Upper lobe of left lung (tissue), 6 donors: ENCODE results near the gene CSRP1. TPM values are rescaled to one million over a fixed set of nuclear protein-coding genes. Genes with fewer than 3 reads are reported as not detected.

Experiments used
- ATAC-seq, 2 donors: fragments of 200-7000 bp; cut with Tn5 transposase; one replicate each; pipeline ENCODE4 v1.9.1; 2022; ENCODE audit warnings: mild to moderate bottlenecking in 2 of 2, moderate library complexity in 2 of 2; ENCODE audit not compliant: low FRiP score in 2 of 2
- DNase-seq, 2 donors: peaks; one replicate each; pipeline ENCODE4 v3.0.0-alpha.2; 2019 to 2020
- H3K27ac ChIP-seq, 4 donors: fragments of 200-600 bp; sonication (generic); one replicate each; pipeline ENCODE4 v1.5.1; 2016 to 2019
- H3K27me3 ChIP-seq, 4 donors: fragments of 200-600 bp; sonication (generic); one replicate each; pipeline ENCODE4 v1.5.1; 2017 to 2019
- H3K36me3 ChIP-seq, 4 donors: fragments of 200-600 bp; sonication (generic); one replicate each; pipeline ENCODE4 v1.5.1; 2016 to 2019
- H3K4me1 ChIP-seq, 4 donors: fragments of 200-600 bp; sonication (generic); one replicate each; pipeline ENCODE4 v1.5.1; 2018 to 2019
- H3K4me3 ChIP-seq, 4 donors: fragments of 200-600 bp; sonication (generic); one replicate each; pipeline ENCODE4 v1.5.1; 2017 to 2019; ENCODE audit warnings: mild to moderate bottlenecking in 2 of 4, moderate library complexity in 1 of 4
- H3K9me3 ChIP-seq, 4 donors: fragments of 200-600 bp; sonication (generic); one replicate each; pipeline ENCODE4 v1.5.1; 2018 to 2019
- CTCF ChIP-seq, 6 experiments: fragments of 450-650 bp in 4 of 6; fragments of 200-600 bp in 2 of 6; sonication (generic) in 2 of 6; IDR thresholded peaks; one replicate each; pipeline ENCODE4 v1.5.1; 2016 to 2019; ENCODE audit warnings: antibody characterized with exemption in 6 of 6
- EP300 ChIP-seq, 4 donors: sonication (generic); formaldehyde crosslinking; IDR thresholded peaks; one replicate each; pipeline ENCODE4 v1.5.1; 2017; ENCODE audit warnings: antibody characterized with exemption in 4 of 4, control low read depth in 2 of 4
- POLR2A ChIP-seq, 4 donors: fragments of 450-650 bp; IDR thresholded peaks; one replicate each; pipeline ENCODE4 v1.5.1; 2016 to 2017; ENCODE audit warnings: antibody characterized with exemption in 4 of 4, mild to moderate bottlenecking in 2 of 4
- POLR2AphosphoS5 ChIP-seq, 2 donors: sonication (generic); formaldehyde crosslinking; IDR thresholded peaks; one replicate each; pipeline ENCODE4 v1.5.1; 2017; ENCODE audit warnings: antibody characterized with exemption in 2 of 2
- WGBS, 2 donors: methylation state at CpG; one replicate each; pipeline ENCODE4 v1.1.5; 2017 to 2018; 5-methylcytosine and 5-hydroxymethylcytosine counted together
- total RNA-seq, 6 donors: library from RNA; depleted of rRNA in 4 of 6; stranded (reverse); fragments of >200 nt in 4 of 6; gene quantifications; one replicate each; pipeline versions ENCODE4 v1.1.0 to v1.2.1, GENCODE V29; 2016 to 2021
- donor health status: DM: no; HTN: no; CAD: no; lungs with moderate emphysema.
- donor health status: DM: no; HTN: yes; CAD: no; lungs with severe emphysema.

The CSRP1 gene
- total RNA-seq, 6 donors from 2014 or later = 200 to 495 (median 327) TPM

GRCh38 chr1:201518071-201518470 is 11.1 kb upstream of the CSRP1 start:
- H3K27ac ChIP-seq = no peak overlapping the region
- 78 to 82% methylated on average over 5 of the region's 5 CpGs for WGBS, 2 donors
- ATAC-seq (no peak), DNase-seq (no peak)
- H3K4me3 ChIP-seq = no peak overlapping the region
- H3K36me3 ChIP-seq = no peaks in the 10 kb centered on the region
- peaks cover 2 to 6% (median 3%) of the 10 kb centered on the region in 4 donors for H3K4me1 ChIP-seq
- H3K9me3 ChIP-seq = no peaks in the 10 kb centered on the region
- H3K27me3 ChIP-seq = no peaks in the 10 kb centered on the region
- TF ChIP-seq POLR2A (IDR thresholded peaks at IDR 0.05) = no peak
- no peak for TF ChIP-seq POLR2AphosphoS5 (IDR thresholded peaks at IDR 0.05)
- no peak for TF ChIP-seq CTCF (IDR thresholded peaks at IDR 0.05)
- TF ChIP-seq EP300 (IDR thresholded peaks at IDR 0.05) = no peak

DNA sequence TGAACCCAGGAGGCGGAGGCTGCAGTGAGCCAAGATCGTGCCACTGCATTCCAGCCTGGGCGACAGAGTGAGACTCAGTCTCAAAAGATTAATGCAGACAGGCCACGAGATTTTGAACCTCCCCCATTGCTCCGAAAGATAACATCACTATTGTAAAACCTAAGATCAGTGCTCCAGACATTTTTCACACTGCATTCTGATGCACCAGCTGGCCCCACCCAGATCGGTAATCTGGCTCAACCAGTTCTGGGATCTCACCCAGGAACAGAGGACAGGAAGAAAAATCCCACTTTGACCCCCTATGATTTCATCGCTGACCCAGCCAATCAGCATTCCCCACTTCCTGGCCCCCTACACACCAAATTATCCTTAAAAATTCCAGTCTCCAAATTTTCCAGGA is 10.7 kb upstream of the CSRP1 start:
- ATAC-seq (peak in 1 of 2 donors; percentile 59), DNase-seq (no peak)
- no peaks in the 10 kb centered on the region for H3K36me3 ChIP-seq
- H3K4me3 ChIP-seq = no peak overlapping the region
- no peak for TF ChIP-seq CTCF (IDR thresholded peaks at IDR 0.05)
- no peaks in the 10 kb centered on the region for H3K9me3 ChIP-seq
- H3K4me1 ChIP-seq = peaks cover 6 to 9% (median 8%) of the 10 kb centered on the region in 4 donors
- WGBS, 2 donors = 71 to 73% methylated on average over 1 to 7 of the region's 7 CpGs
- no peak overlapping the region for H3K27ac ChIP-seq
- no peaks in the 10 kb centered on the region for H3K27me3 ChIP-seq

GRCh38 chr1:201516511-201517127 is 9.7 kb upstream of the CSRP1 start:
- H3K27me3 ChIP-seq = no peaks in the 10 kb centered on the region
- H3K27ac ChIP-seq = no peak overlapping the region
- WGBS, 2 donors = 84 to 96% methylated on average over 2 of the region's 2 CpGs
- H3K9me3 ChIP-seq = no peaks in the 10 kb centered on the region
- TF ChIP-seq POLR2AphosphoS5 (IDR thresholded peaks at IDR 0.05) (no peak), CTCF (IDR thresholded peaks at IDR 0.05) (no peak), POLR2A (IDR thresholded peaks at IDR 0.05) (no peak), EP300 (IDR thresholded peaks at IDR 0.05) (no peak)
- no peaks in the 10 kb centered on the region for H3K36me3 ChIP-seq
- no peak for ATAC-seq
- peaks cover 16 to 19% (median 18%) of the 10 kb centered on the region in 4 donors for H3K4me1 ChIP-seq
- DNase-seq = no peak
- H3K4me3 ChIP-seq = no peak overlapping the region

GRCh38 chr1:201515895-201516294 is 9.0 kb upstream of the CSRP1 start:
- DNase-seq (no peak), ATAC-seq (no peak)
- Histone ChIP-seq H3K27ac (no peak overlapping the region), H3K36me3 (no peaks in the 10 kb centered on the region), H3K9me3 (no peaks in the 10 kb centered on the region), H3K4me1 (peaks cover 20 to 24% (median 22%) of the 10 kb centered on the region in 4 donors), H3K4me3 (no peak overlapping the region), H3K27me3 (no peaks in the 10 kb centered on the region)
- TF ChIP-seq EP300 (IDR thresholded peaks at IDR 0.05) (no peak), CTCF (IDR thresholded peaks at IDR 0.05) (no peak), POLR2A (IDR thresholded peaks at IDR 0.05) (no peak), POLR2AphosphoS5 (IDR thresholded peaks at IDR 0.05) (no peak)
- 81 to 100% methylated on average over 1 of the region's 1 CpG for WGBS, 2 donors

DNA sequence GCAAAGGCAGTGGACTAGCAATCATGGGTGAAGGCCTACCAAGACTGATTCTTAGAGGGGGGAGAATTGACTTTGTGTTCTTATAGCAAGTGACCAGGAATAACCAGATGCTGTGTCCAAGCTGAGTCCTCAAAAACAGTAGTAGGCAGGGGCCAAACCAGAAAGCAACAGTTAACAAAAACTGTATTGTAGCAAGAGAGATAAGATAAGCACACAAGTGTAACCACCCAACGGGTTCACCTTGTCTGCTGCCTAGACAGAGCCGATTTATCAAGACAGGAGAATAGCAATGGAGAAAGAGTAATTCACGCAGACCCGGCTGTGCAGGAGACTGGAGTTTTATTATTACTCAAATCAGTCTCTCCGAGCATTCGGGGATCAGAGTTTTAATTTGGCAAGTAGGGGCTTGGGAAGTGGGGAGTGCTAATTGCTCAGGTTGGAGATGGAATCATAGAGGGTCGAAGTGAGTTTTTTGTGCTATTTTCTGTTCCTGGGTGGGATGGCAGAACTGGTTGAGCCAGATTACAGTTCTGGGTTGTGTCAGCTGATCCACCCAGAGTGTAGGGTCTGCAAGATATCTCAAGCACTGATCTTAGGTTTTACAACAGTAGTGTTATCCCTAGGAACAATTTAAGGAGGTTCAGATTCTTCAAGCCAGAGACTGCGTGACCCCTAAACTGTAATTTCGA is 8.3 kb upstream of the CSRP1 start:
- Histone ChIP-seq H3K9me3 (no peaks in the 10 kb centered on the region), H3K4me3 (no peak overlapping the region), H3K27ac (no peak overlapping the region), H3K36me3 (no peaks in the 10 kb centered on the region), H3K27me3 (no peaks in the 10 kb centered on the region), H3K4me1 (peaks cover 20 to 24% (median 22%) of the 10 kb centered on the region in 4 donors)
- 80 to 81% methylated on average over 9 of the region's 9 CpGs for WGBS, 2 donors
- TF ChIP-seq CTCF (IDR thresholded peaks at IDR 0.05) = no peak
- TF ChIP-seq POLR2A (IDR thresholded peaks at IDR 0.05) = no peak
- no peak for TF ChIP-seq POLR2AphosphoS5 (IDR thresholded peaks at IDR 0.05)
- no peak for TF ChIP-seq EP300 (IDR thresholded peaks at IDR 0.05)
- no peak for ATAC-seq
- no peak for DNase-seq
